Urinary bladder (tissue), 4 donors: Measurements from ENCODE around the gene RECQL. TPM values are rescaled to one million over a fixed set of nuclear protein-coding genes. Genes with fewer than 3 reads are reported as not detected.

Source experiments
- DNase-seq: peaks from one replicate; pipeline ENCODE4 v3.0.0-alpha.2; 2015; ENCODE audit errors: extremely low spot score
- H3K27ac ChIP-seq: one replicate; pipeline ENCODE4 v1.5.1; 2013; ENCODE audit warnings: low read depth, mild to moderate bottlenecking, moderate library complexity
- H3K36me3 ChIP-seq: one replicate; pipeline ENCODE4 v1.6.1; 2013; ENCODE audit warnings: mild to moderate bottlenecking, moderate library complexity; ENCODE audit not compliant: insufficient read depth
- H3K4me1 ChIP-seq: one replicate; pipeline ENCODE4 v1.6.1; 2013; ENCODE audit warnings: mild to moderate bottlenecking, moderate library complexity; ENCODE audit not compliant: insufficient read depth
- H3K4me3 ChIP-seq: one replicate; pipeline ENCODE4 v1.5.1; 2013; ENCODE audit warnings: low read depth, low read length
- WGBS: extraction: QIAGEN DNeasy Blood & Tissue Kit; methylation state at CpG from one replicate; pipeline ENCODE4 v1.1.7; 2013; 5-methylcytosine and 5-hydroxymethylcytosine counted together
- polyA plus RNA-seq: library from polyadenylated mRNA; stranded (reverse); fragments of 200-250 nt; gene quantifications from one replicate; pipeline ENCODE4 v1.2.3, GENCODE V29; 2013
- total RNA-seq: library from RNA; depleted of rRNA; stranded (reverse); fragments of >200 nt; gene quantifications from one replicate; pipeline ENCODE4 v1.2.3, GENCODE V29; 2014
- donor health status: healthy with polysubstance abuse.
- donor health status: healthy.

Gene RECQL
- total RNA-seq (77.3 TPM), polyA plus RNA-seq (30.1 TPM)

GRCh38 chr12:21501258-21502163 is at the start of gene RECQL, which contains the start of gene GOLT1B:
TSS of gene RECQL (minus strand) at chr12:21501635. CDS start at chr12:21499570, 2,065 bp downstream.
TSS of gene GOLT1B (plus strand) at chr12:21501789. CDS start at chr12:21501924, 135 bp downstream.
- Histone ChIP-seq H3K36me3 (peaks cover 2% of the 10 kb centered on the region), H3K4me3 (peak within 1 kb of the TSS; percentile 79), H3K4me1 (peaks cover 2% of the 10 kb centered on the region), H3K27ac (peak within 1 kb of the TSS; percentile 44)
- under 1% methylated on average over 61 of the region's 61 CpGs for WGBS
- peak; percentile 98 for DNase-seq

DNA sequence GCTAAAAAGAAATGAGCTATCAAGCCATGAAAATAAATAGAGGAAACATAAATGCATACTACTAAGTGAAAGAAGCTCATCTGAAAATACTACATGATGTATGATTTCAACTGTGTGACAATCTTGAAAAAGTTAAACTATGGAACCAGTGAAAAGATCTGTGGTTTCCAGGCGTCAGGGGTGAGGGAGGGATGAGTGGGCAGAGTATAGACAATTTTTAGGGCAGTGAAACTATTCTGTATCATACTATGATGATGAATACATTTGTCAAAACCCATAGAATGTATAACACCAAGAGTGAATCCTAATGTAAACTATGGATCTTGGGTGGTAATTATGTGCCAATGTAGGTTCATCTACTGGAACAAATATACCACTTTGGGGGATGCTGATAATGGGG is 46.0 kb upstream of the RECQL start:
- no peak for DNase-seq
- no peak overlapping the region for H3K27ac ChIP-seq
- no peaks in the 10 kb centered on the region for H3K36me3 ChIP-seq
- 74% methylated on average over 1 of the region's 1 CpG for WGBS
- no peaks in the 10 kb centered on the region for H3K4me1 ChIP-seq
- no peak overlapping the region for H3K4me3 ChIP-seq

GRCh38 chr12:21546716-21547115 is 45.3 kb upstream of the RECQL start:
- Histone ChIP-seq H3K36me3 (no peaks in the 10 kb centered on the region), H3K27ac (no peak overlapping the region), H3K4me3 (no peak overlapping the region), H3K4me1 (no peaks in the 10 kb centered on the region)
- DNase-seq, result no peak
- WGBS, result 21% methylated on average over 1 of the region's 1 CpG

DNA sequence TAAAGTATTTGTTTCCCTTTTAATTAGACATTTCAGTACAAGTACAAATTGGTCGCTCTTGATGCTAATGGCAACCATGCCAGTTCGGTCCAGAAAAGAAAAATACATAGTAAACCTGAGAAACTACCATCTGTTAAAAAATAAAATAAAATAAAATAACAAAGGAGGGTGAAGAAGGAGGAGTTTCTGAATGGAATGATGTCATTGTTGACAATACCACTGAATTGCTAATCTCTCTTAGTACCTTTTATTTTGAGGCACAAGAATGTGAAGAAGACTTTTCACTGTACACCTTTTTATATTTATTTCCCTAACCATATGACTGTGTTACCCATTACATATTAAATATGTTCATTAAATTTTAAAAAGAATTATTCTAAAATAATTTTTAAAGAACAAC is 44.1 kb upstream of the RECQL start:
- Histone ChIP-seq H3K27ac (no peak overlapping the region), H3K36me3 (no peaks in the 10 kb centered on the region), H3K4me1 (no peaks in the 10 kb centered on the region), H3K4me3 (no peak overlapping the region)
- DNase-seq, result no peak
- 92% methylated on average over 2 of the region's 2 CpGs for WGBS

GRCh38 chr12:21543151-21543550 is 41.7 kb upstream of the RECQL start:
- no peak overlapping the region for H3K27ac ChIP-seq
- DNase-seq, result no peak
- no peak overlapping the region for H3K4me3 ChIP-seq

GRCh38 chr12:21542403-21542802 is 41.0 kb upstream of the RECQL start:
- H3K36me3 ChIP-seq, result no peaks in the 10 kb centered on the region
- H3K4me1 ChIP-seq, result no peaks in the 10 kb centered on the region
- WGBS, result 42% methylated on average over 5 of the region's 5 CpGs
- H3K4me3 ChIP-seq, result no peak overlapping the region
- DNase-seq, result no peak
- H3K27ac ChIP-seq, result no peak overlapping the region

More at GRCh38 chr12:21543151-21543550, 41.7 kb upstream of the RECQL start:
- no peaks in the 10 kb centered on the region for H3K36me3 ChIP-seq
- no peaks in the 10 kb centered on the region for H3K4me1 ChIP-seq

- 85% methylated on average over 6 of the region's 6 CpGs for WGBS
- Histone ChIP-seq H3K4me3 (no peak overlapping the region), H3K27ac (no peak overlapping the region), H3K4me1 (no peaks in the 10 kb centered on the region), H3K36me3 (no peaks in the 10 kb centered on the region)
- DNase-seq, result no peak
Measured at GRCh38 chr12:21541773-21542172, 40.3 kb upstream of the RECQL start.

DNA sequence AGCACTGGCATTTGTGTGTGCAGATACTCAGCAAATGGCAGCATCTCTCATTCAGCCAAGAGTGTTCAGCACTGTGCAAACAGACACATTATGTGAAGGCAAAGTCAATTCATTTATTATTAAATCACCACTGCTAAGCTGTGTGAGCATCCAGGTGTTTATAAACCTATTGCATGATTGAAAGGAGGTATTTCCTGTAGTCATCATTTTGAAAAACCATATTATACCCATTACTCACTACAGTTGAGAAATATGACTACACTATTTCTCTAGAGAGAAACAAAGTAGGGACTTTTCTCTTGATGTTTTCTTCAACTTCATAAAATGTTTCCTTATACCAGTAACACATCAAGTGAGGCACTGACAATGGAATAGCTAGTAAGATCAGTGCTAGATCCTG is 38.4 kb upstream of the RECQL start:
- no peak for DNase-seq
- no peak overlapping the region for H3K4me3 ChIP-seq
- H3K27ac ChIP-seq, result no peak overlapping the region

GRCh38 chr12:21538061-21538653 is 36.7 kb upstream of the RECQL start:
- H3K27ac ChIP-seq, result no peak overlapping the region
- 86% methylated on average over 5 of the region's 5 CpGs for WGBS
- no peak overlapping the region for H3K4me3 ChIP-seq
- no peaks in the 10 kb centered on the region for H3K4me1 ChIP-seq
- no peaks in the 10 kb centered on the region for H3K36me3 ChIP-seq
- no peak for DNase-seq

More for the DNA sequence above, 38.4 kb upstream of the RECQL start:
- H3K36me3 ChIP-seq, result no peaks in the 10 kb centered on the region
- H3K4me1 ChIP-seq, result no peaks in the 10 kb centered on the region

- Histone ChIP-seq H3K4me1 (no peaks in the 10 kb centered on the region), H3K36me3 (no peaks in the 10 kb centered on the region), H3K4me3 (no peak overlapping the region), H3K27ac (no peak overlapping the region)
- WGBS, result 70% methylated on average over 2 of the region's 2 CpGs
- DNase-seq, result no peak
Measured at GRCh38 chr12:21529456-21529855, 28.0 kb upstream of the RECQL start.

- 54% methylated on average over 5 of the region's 5 CpGs for WGBS
- Histone ChIP-seq H3K4me3 (no peak overlapping the region), H3K27ac (no peak overlapping the region), H3K36me3 (no peaks in the 10 kb centered on the region), H3K4me1 (no peaks in the 10 kb centered on the region)
- DNase-seq, result no peak
Measured at GRCh38 chr12:21528953-21529352, 27.5 kb upstream of the RECQL start.

DNA sequence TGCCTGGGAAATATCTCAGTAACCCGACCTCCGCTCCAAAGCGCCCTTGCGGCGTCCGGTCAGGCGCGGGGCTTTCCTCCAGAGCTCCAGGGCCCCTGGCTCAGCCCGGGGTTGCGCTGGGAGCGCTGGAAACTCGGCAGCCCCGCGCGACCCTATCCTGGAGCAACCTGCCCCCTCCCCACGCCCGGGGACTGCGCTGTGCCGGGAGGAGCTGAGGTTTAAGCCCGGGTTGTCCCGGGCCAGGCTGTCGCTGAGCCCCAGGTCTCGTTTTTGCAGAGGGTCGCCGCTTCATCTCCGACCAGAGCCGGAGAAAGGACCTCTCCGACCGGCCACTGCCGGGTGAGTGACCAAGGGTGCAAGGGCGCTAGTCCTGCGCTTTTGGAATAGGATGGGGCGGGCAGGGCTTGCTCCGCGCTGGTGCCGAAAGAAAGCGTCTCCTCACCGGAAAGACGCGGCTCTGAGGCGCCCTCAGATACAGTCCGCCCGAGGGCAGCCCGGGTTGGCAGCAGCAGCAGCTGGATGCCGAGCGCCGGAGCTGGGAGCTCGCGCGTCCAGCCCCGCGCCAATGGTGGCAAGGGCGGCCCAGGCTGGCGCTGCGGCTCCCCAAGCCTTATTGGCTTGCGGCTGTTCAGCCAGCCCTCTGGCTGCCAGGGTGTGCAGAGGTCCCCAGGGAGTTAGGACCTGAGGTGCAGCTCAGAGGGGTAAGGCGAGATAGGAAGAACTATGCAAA is 26.2 kb upstream of the RECQL start:
- Histone ChIP-seq H3K36me3 (no peaks in the 10 kb centered on the region), H3K4me3 (peak overlapping the region; percentile 48), H3K4me1 (no peaks in the 10 kb centered on the region), H3K27ac (no peak overlapping the region)
- no peak for DNase-seq
- WGBS, result under 1% methylated on average over 57 of the region's 57 CpGs

- H3K4me3 ChIP-seq, result no peak overlapping the region
- no peak overlapping the region for H3K27ac ChIP-seq
- no peaks in the 10 kb centered on the region for H3K4me1 ChIP-seq
- WGBS, result 36% methylated on average over 12 of the region's 12 CpGs
- DNase-seq, result no peak
- no peaks in the 10 kb centered on the region for H3K36me3 ChIP-seq
Measured at GRCh38 chr12:21526721-21527345, 25.4 kb upstream of the RECQL start.
